ENCODE results near the gene BIRC6. TPM values are rescaled to one million over a fixed set of nuclear protein-coding genes. Genes with fewer than 3 reads are reported as not detected.

Gene BIRC6
- total RNA-seq, 1 donor from 2014 or later = 180 TPM

DNA sequence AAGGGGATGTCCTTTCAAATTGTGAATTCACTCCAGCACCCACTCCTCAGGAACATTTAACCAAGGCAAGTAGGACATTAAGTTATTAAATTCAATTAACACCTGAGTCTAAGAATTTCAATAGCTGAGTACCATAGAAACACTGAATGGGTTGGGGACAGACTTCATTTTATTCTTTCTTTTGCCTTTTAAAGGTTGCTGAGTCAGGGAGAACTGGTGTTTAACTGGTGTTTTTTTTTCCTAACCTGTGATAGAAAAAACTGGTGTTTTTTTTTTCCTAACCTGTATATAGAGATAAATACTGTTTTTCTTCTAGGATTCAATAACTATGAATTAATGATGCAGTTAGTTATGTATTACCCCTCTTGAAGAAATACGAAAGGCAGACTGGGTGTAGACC lies 309.9 kb downstream of the BIRC6 start:
- no peak for ATAC-seq (ENCODE audit: low read depth)

DNA sequence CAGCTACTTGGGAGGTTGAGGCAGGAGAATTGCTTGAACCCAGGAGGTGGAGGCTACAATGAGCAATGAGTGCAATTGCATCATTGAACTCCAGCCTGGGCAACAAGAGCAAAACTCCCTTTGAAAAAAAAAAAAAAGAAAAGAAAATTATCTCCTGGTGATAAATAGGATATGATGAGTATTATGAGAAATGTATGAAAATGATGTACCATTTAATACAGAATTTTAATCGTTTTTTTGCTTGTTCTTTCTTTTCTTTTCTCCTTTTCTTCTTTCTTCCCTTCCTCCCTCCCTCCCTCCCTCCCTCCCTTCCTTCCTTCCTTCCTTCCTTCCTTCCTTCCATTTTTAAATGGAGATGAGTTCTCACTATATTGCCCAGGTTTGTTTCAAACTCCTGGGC lies 311.4 kb downstream of the BIRC6 start:
- H3K4me1 Mint-ChIP-seq = no peaks in the 10 kb centered on the region
- no peak overlapping the region for H3K27ac Mint-ChIP-seq
- ChIA-PET POLR2A (no interaction called here), CTCF (no interaction called here)
- intact Hi-C loops (cut with micrococcal nuclease) = no loop called here
- ATAC-seq (ENCODE audit: low read depth) (no peak), DNase-seq (no peak)
- H3K9me3 Mint-ChIP-seq = no peaks in the 10 kb centered on the region
- no peak overlapping the region for H3K4me3 Mint-ChIP-seq
- H3K36me3 Mint-ChIP-seq (ENCODE audit: low read depth) = peaks cover 65% of the 10 kb centered on the region
- H3K27me3 Mint-ChIP-seq = no peaks in the 10 kb centered on the region
- TF ChIP-seq, protein P1, sequence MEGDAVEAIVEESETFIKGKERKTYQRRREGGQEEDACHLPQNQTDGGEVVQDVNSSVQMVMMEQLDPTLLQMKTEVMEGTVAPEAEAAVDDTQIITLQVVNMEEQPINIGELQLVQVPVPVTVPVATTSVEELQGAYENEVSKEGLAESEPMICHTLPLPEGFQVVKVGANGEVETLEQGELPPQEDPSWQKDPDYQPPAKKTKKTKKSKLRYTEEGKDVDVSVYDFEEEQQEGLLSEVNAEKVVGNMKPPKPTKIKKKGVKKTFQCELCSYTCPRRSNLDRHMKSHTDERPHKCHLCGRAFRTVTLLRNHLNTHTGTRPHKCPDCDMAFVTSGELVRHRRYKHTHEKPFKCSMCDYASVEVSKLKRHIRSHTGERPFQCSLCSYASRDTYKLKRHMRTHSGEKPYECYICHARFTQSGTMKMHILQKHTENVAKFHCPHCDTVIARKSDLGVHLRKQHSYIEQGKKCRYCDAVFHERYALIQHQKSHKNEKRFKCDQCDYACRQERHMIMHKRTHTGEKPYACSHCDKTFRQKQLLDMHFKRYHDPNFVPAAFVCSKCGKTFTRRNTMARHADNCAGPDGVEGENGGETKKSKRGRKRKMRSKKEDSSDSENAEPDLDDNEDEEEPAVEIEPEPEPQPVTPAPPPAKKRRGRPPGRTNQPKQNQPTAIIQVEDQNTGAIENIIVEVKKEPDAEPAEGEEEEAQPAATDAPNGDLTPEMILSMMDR (IDR thresholded peaks at IDR 0.05) = no peak

More for the DNA sequence above, 309.9 kb downstream of the BIRC6 start:
- H3K4me1 Mint-ChIP-seq = no peaks in the 10 kb centered on the region
- ChIA-PET CTCF (no interaction called here), POLR2A (no interaction called here)
- intact Hi-C loops (cut with micrococcal nuclease) = no loop called here
- H3K36me3 Mint-ChIP-seq (ENCODE audit: low read depth) = peaks cover 61% of the 10 kb centered on the region
- H3K27ac Mint-ChIP-seq = no peak overlapping the region
- TF ChIP-seq, protein P1 (IDR thresholded peaks at IDR 0.05) = no peak
- H3K27me3 Mint-ChIP-seq = no peaks in the 10 kb centered on the region
- no peak overlapping the region for H3K4me3 Mint-ChIP-seq
- DNase-seq = no peak
- H3K9me3 Mint-ChIP-seq = no peaks in the 10 kb centered on the region

Other genes with a start within 250 kb of the BIRC6 start
- 15.6 and 17.2 TPM in 2 replicates for gene SLC30A6, start 191.2 kb upstream of the BIRC6 start, total RNA-seq
- gene NLRC4, start 92.1 kb upstream of the BIRC6 start, total RNA-seq = 0.91 and 0.98 TPM in 2 replicates
- gene YIPF4, start 79.1 kb upstream of the BIRC6 start, total RNA-seq = 25.6 and 27.2 TPM in 2 replicates